GM12874 (cell line): ENCODE data around the gene AMDHD2.

Source experiments
- CTCF ChIP-seq: IDR thresholded peaks from 2 replicates; pipeline ENCODE4 v1.5.1; 2011; ENCODE audit warnings: low read depth, mild to moderate bottlenecking, control low read depth, low read length, moderate library complexity; ENCODE audit not compliant: insufficient read depth

Gene AMDHD2

GRCh38 chr16:2492292-2492691, 27.9 kb upstream of the AMDHD2 start:
- no peak for TF ChIP-seq CTCF

- no peak for TF ChIP-seq CTCF
Measured at GRCh38 chr16:2493605-2494004, 26.6 kb upstream of the AMDHD2 start.

GRCh38 chr16:2494616-2495015, 25.6 kb upstream of the AMDHD2 start:
- no peak for TF ChIP-seq CTCF

- TF ChIP-seq CTCF: no peak
Measured at GRCh38 chr16:2495041-2495440, 25.1 kb upstream of the AMDHD2 start.

- no peak for TF ChIP-seq CTCF
Measured at GRCh38 chr16:2496223-2497115, 23.7 kb upstream of the AMDHD2 start.

- no peak for TF ChIP-seq CTCF
Measured at GRCh38 chr16:2497116-2497630, 23.0 kb upstream of the AMDHD2 start.

- TF ChIP-seq CTCF: no peak
Measured at GRCh38 chr16:2497695-2498484, 22.3 kb upstream of the AMDHD2 start.
